Measurements from ENCODE around the gene FAAP100.

FAAP100 gene

GRCh38 chr17:81509972-81510784 lies 42.0 kb downstream of the FAAP100 start:
- DNase-seq: no peak

GRCh38 chr17:81509207-81509971 lies 42.8 kb downstream of the FAAP100 start:
- peak; percentile 42 to 46 for DNase-seq

- DNase-seq: no peak
Observed at GRCh38 chr17:81508639-81509206, 43.4 kb downstream of the FAAP100 start.

GRCh38 chr17:81503619-81504018 lies 48.5 kb downstream of the FAAP100 start:
- DNase-seq: no peak

GRCh38 chr17:81502471-81503017 lies 49.6 kb downstream of the FAAP100 start:
- DNase-seq: no peak

GRCh38 chr17:81500047-81500446 lies 52.1 kb downstream of the FAAP100 start:
- no peak for DNase-seq

- no peak for DNase-seq
Observed at GRCh38 chr17:81499601-81499970, 52.6 kb downstream of the FAAP100 start.

- DNase-seq: no peak
Observed at GRCh38 chr17:81498953-81499600, 53.1 kb downstream of the FAAP100 start.

GRCh38 chr17:81494626-81495377 lies 57.4 kb downstream of the FAAP100 start:
- no peak for DNase-seq

- no peak for DNase-seq
Observed at GRCh38 chr17:81493198-81494038, 58.7 kb downstream of the FAAP100 start.

GRCh38 chr17:81492706-81493105 lies 59.4 kb downstream of the FAAP100 start:
- DNase-seq: no peak

- no peak for DNase-seq
Observed at GRCh38 chr17:81492202-81492601, 60.0 kb downstream of the FAAP100 start.

GRCh38 chr17:81491761-81492160 lies 60.4 kb downstream of the FAAP100 start:
- no peak for DNase-seq

- no peak for DNase-seq
Observed at GRCh38 chr17:81491181-81491581, 61.0 kb downstream of the FAAP100 start.

GRCh38 chr17:81489998-81490992 lies 61.9 kb downstream of the FAAP100 start:
- no peak for DNase-seq

Measured in activated CD4-positive, alpha-beta T cell treated with anti-CD3 and anti-CD28 coated beads for 4 hours (primary cell).